HG03469 (cell line): ENCODE data around the gene STON2.

Experiments
- ATAC-seq: cut with Tn5 transposase; IDR thresholded peaks from one replicate; pipeline ENCODE4 v1.9.1; 2021; ENCODE audit warnings: mild to moderate bottlenecking, moderate library complexity, moderate number of reproducible peaks; ENCODE audit not compliant: unreplicated experiment

Gene STON2

GRCh38 chr14:81337073-81337472 lies 63.1 kb downstream of the STON2 start:
- no peak for ATAC-seq

- no peak for ATAC-seq
Observed at GRCh38 chr14:81336009-81336408, 64.1 kb downstream of the STON2 start.

DNA sequence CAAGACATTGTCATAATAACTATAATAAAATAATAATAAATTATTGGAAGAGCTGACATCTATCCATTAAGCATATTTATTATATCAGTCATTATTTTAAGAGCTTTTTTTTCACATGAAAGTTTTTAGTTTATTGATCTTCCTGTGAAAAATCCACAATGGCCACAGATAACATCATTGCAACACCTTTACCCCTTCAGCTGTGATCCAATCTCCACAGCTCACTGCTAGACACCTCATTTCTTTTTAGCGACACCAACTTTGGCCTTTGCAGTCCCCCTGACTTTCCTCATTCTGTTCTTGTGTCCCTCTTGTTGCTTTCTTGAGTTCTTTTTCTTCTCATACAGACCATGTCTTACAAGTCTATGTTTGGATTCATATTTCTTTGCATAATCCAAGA lies 67.4 kb downstream of the STON2 start:
- ATAC-seq, result no peak

GRCh38 chr14:81331229-81332021 lies 68.7 kb downstream of the STON2 start:
- no peak for ATAC-seq

DNA sequence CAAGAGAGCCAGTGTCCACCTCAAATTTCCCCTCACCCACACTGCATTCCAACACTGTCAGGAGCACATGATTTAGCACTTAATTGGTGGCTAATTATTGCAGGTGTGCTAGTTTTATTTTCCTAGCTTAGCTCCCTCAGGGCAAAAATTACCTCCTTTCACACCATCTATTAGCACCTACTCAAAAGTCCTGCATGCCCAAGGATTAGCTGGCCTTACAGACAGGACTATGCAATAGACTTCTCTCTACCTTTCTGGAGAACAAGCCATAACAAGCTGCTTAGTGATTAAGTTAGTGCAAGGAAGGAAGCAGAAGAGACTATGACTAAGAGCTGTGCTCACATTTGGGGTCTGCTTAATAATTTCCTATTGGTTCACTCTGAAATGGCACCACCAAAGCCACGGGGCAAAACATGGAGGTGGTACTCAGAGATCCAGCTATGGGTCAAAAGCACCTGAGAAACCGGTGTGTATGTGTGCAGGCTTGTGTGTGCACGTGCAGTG lies 69.5 kb downstream of the STON2 start:
- ATAC-seq, result no peak

GRCh38 chr14:81329640-81330381 lies 70.3 kb downstream of the STON2 start:
- ATAC-seq, result no peak

DNA sequence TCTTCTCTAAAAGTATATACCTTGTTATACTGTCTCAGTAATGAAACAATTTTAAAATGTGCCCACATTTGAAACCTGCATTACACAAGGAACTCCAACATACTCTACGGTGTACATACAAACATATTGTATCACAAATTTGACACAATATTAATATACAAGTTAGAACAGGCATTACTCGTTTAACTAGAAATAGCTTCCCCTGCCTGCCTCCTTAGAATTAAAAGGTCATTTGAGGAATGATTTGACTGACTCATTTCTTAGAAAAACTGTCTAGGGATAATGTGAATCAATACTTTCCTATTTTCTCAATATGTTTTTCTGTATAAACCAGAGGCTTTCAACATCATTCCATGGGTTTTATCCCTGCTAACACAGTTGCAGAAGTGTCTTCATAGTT lies 73.7 kb downstream of the STON2 start:
- ATAC-seq, result no peak

GRCh38 chr14:81324011-81324410 lies 76.1 kb downstream of the STON2 start:
- no peak for ATAC-seq

GRCh38 chr14:81323093-81323492 lies 77.0 kb downstream of the STON2 start:
- ATAC-seq, result no peak

- no peak for ATAC-seq
Observed at GRCh38 chr14:81319946-81320345, 80.2 kb downstream of the STON2 start.

GRCh38 chr14:81319314-81319713 lies 80.8 kb downstream of the STON2 start:
- no peak for ATAC-seq

DNA sequence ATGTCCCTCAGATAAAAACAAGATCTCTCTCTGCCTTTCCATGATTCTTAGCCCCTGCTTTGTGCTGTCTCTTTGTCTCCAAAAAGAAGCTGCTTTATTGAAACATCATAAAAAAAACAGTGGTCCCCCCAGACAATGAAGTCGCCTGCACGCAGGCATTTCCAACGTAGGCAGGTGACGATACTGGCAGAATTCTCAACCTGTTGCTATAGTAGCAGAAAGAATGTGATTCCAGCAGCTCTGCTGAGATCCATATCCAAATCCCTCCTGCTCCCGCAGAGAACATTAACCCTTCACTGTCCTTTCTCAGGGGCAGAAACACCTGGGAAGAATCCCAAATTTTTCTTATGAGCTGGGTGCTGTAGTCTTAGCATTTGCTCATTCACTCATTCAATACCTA lies 84.8 kb downstream of the STON2 start:
- ATAC-seq, result no peak

DNA sequence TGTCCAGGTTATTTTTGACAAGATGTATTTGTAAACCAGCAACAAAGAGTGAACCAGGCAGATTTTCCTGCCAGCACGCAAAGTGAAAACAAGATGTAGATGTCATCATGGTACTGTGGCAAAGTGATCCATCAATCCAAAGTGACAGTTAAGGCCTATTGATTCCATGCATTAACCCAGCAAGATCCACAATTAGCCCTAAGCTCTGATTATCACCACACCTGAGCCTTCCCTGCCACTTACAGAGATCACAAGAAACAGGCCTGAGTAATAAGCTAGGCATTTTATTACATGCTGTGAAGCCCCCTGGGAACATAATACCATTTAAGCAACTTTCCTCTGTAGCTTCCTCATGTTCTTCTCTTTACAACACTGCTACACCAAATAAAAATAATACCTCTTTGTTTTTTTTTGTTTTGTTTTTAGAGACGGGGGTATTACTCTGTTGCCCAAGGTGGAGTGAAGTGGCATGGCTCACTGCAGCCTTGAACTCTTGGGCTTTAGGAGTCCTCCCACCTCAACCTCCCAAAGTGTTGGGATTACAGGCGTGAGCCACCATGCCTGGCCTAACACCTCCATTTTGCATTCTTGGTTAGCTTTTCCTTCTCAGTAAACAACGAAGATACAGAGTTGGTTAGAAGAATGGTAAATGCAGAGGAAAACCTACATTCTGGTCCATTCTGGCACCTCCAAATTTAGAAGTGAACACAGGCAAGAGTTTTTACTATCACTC lies 85.5 kb downstream of the STON2 start:
- no peak for ATAC-seq

- ATAC-seq, result no peak
Observed at GRCh38 chr14:81313775-81314429, 86.2 kb downstream of the STON2 start.

GRCh38 chr14:81313200-81313599 lies 86.9 kb downstream of the STON2 start:
- no peak for ATAC-seq

DNA sequence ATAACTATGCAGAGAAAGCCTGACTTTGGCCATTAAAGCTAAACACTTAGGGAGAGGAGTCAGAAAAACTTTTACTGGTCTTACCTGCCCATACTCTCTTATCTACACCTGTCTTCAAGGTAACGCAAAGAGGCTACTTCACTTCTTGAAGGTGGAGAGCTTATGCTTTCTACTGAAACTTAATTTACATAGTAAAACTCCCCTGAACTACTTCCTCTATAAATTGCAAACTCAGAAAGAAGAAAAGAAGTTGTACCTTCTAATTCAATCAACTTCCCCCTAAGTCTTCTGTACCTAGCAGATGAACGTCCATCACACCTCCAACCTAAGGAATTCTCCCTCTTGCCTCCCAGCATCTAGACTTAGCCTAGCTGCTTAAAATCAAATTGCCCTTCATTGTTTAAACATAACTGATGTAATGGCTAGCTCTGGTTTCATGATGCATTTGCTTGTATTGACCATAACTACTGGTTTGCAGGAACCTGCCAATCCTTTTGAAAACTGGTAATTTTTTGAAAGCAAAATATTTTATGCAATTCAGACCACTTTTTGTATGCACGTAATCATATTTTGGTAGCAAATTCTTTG lies 87.7 kb downstream of the STON2 start:
- ATAC-seq, result no peak

DNA sequence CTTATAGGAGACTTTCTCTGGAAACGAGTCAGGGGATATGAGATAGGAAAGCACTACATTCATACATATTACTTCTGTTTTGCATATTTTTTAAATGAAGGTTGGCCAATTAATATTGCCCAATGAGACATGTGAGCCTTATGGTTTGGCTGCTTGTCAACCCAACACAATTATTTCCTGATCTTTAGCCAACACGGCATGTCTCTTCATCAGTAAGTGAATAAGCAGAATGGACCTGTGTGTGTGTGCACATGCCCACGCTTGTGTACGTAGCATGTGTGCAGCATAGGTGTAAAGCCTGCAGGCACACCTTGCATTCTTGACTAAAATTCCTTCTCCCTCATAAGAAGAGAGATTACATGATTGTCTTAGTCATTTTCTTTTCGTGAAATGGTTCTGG lies 88.3 kb downstream of the STON2 start:
- ATAC-seq, result no peak

- no peak for ATAC-seq
Observed at GRCh38 chr14:81311141-81311540, 89.0 kb downstream of the STON2 start.

- no peak for ATAC-seq
Observed at GRCh38 chr14:81310606-81311005, 89.5 kb downstream of the STON2 start.

DNA sequence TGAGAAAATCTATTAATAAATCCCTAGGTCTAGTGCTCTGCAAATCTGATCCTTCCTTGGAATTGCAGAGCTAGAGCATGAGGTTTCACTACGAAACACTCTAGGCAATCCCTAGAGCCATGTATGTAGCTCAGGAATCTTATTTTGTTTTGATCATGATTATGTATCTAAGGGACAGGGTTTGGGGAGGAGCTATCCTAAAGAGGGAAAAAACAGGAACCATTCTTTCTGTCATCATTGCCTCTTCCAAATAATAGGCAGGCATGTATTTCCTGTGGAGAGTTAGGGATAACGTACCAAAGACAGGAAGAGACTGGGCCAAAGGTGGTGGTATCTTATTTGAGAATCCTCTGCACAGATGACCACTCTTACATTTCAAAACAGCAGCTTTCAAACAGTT lies 90.6 kb downstream of the STON2 start:
- no peak for ATAC-seq

GRCh38 chr14:81305743-81306142 lies 94.4 kb downstream of the STON2 start:
- no peak for ATAC-seq
